GM13976 (cell line): ENCODE measurements around the gene RAB36.

Experiments
- DNase-seq: peaks from one replicate; pipeline ENCODE4 v3.0.0; 2012; ENCODE audit warnings: low spot score
- in situ Hi-C: fragments of 300-500 bp; cut with MboI; formaldehyde crosslinking; loops from one replicate; pipeline ENCODE4 v1.12.0; 2022; ENCODE audit warnings: low sequenced_read_pairs, mixed read lengths, inconsistent platforms; ENCODE audit not compliant: unreplicated experiment
- TF ChIP-seq, protein P1 (sequence below): IDR thresholded peaks from 2 replicates; pipeline ENCODE4 v1.5.1; 2012; ENCODE audit warnings: borderline replicate concordance, mild to moderate bottlenecking; ENCODE audit not compliant: insufficient read depth; ENCODE audit errors: extremely low read depth, missing control alignments, control extremely low read depth

The RAB36 gene

DNA sequence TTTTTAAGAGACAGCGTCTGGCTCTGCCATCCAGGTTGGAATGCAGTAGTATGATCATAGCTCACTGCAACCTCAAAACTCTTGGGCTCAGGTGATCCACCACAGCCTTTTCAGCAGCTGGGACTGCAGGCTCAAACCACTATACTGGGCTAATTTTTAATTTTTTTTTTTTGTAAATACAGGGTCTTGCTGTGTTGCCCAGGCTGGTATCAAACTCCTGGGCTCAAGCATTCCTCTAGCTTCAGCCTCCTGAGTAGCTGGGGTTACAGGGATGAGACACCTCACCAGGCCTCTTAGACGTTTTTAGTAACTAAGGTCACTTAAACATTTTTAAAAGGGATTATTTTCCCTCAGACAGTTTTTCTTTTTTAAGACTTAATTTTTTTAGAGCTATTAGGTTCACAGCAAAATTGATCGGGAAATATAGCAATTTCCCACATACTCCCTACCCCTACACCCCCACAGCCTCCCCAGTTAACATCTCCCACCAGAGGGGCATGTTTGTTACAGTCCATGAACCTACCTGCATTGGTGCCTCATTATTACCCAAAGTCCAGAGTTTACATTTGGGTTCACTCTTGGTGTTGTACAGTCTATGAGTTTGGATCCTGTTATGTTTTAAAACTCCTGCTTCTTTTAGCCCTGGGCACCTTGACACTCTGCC lies 39.0 kb downstream of the RAB36 start:
- DNase-seq = no peak
- TF ChIP-seq, protein P1, sequence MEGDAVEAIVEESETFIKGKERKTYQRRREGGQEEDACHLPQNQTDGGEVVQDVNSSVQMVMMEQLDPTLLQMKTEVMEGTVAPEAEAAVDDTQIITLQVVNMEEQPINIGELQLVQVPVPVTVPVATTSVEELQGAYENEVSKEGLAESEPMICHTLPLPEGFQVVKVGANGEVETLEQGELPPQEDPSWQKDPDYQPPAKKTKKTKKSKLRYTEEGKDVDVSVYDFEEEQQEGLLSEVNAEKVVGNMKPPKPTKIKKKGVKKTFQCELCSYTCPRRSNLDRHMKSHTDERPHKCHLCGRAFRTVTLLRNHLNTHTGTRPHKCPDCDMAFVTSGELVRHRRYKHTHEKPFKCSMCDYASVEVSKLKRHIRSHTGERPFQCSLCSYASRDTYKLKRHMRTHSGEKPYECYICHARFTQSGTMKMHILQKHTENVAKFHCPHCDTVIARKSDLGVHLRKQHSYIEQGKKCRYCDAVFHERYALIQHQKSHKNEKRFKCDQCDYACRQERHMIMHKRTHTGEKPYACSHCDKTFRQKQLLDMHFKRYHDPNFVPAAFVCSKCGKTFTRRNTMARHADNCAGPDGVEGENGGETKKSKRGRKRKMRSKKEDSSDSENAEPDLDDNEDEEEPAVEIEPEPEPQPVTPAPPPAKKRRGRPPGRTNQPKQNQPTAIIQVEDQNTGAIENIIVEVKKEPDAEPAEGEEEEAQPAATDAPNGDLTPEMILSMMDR = no peak
- in situ Hi-C loops = no loop called here

GRCh38 chr22:23184764-23185113 lies 39.5 kb downstream of the RAB36 start:
- TF ChIP-seq, protein P1 = no peak
- in situ Hi-C loops = no loop called here
- no peak for DNase-seq

GRCh38 chr22:23187211-23187610 lies 41.9 kb downstream of the RAB36 start:
- in situ Hi-C loops = no loop called here
- no peak for DNase-seq
- TF ChIP-seq, protein P1 = no peak

- no peak for DNase-seq
- TF ChIP-seq, protein P1 = no peak
- in situ Hi-C loops = no loop called here
Measured at GRCh38 chr22:23187871-23188700, 42.8 kb downstream of the RAB36 start.

- in situ Hi-C loops = no loop called here
- TF ChIP-seq, protein P1 = no peak
Measured at GRCh38 chr22:23190526-23190925, 45.2 kb downstream of the RAB36 start.

GRCh38 chr22:23192133-23192532 lies 46.9 kb downstream of the RAB36 start:
- TF ChIP-seq, protein P1 = no peak
- in situ Hi-C loops = no loop called here
- no peak for DNase-seq

More at GRCh38 chr22:23190526-23190925, 45.2 kb downstream of the RAB36 start:
- no peak for DNase-seq
